ENCODE data around the gene SPATA24. TPM values are rescaled to one million over a fixed set of nuclear protein-coding genes. Genes with fewer than 3 reads are reported as not detected.

Gene SPATA24
- polyA plus RNA-seq, 2 of the 4 experiments (the other 2 are of a cell fraction) = 5.7 to 6.9 TPM

DNA sequence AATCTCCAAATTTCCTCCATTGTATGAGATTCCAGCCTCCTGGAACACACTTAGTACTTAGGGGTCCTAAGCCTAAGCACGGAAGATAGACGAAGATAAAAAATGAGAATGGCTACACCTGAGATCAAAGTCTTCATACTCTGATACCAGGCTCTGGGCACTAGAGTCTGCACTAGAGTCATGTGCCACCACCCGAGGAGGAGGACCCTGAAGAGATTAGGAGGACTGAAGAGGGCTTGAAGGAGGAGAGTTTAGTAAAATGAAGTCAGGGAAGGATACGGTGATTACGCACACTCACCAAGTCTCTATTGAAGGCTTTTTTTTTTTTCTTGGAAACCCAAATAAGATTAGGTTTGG is 573 bp upstream of the SPATA24 start:
- TF ChIP-seq KDM5A (IDR thresholded peaks at IDR 0.05) (no peak), ZC3H11A (IDR thresholded peaks at IDR 0.05) (no peak), FOXS1 (CRISPR knock-in tag; IDR thresholded peaks at IDR 0.05) (no peak), ELK1 (IDR thresholded peaks at IDR 0.05; ENCODE audit: low read depth, low read length) (no peak), ZSCAN20 (CRISPR knock-in tag; IDR thresholded peaks at IDR 0.05) (no peak), ZFP36 (IDR thresholded peaks at IDR 0.05; ENCODE audit: borderline replicate concordance, partially characterized antibody) (no peak), HES2 (IDR thresholded peaks at IDR 0.05) (no peak)
- DNase-seq (ENCODE audit: low read depth in 1 of 2, low spot score in 1 of 2) (no peak), FAIRE-seq (no peak), ATAC-seq (no peak; a peak in 1 of 6 replicates)
- peak overlapping the region; percentile 71 for H3K4me2 ChIP-seq
- ChIA-PET CTCF (interaction anchor here (6.1 kb wide), 1 partner anchor 18 kb away, joined by 48 read pairs; no protein-coding TSS in a partner anchor), POLR2A (interaction anchor here (1.0 kb wide), 1 partner anchor 110 kb away, joined by 5 read pairs; no protein-coding TSS in a partner anchor)
- H3K4me1 ChIP-seq = peaks cover 12% of the 10 kb centered on the region
- WGBS (ENCODE audit: missing lambda C conversion rate) = 75% methylated on average over 5 of the region's 5 CpGs
- H3K27ac ChIP-seq = peak overlapping the region; percentile 86 to 91
- no peaks in the 10 kb centered on the region for H3K9me3 ChIP-seq
- H3K4me3 ChIP-seq = peak overlapping the region; percentile 45

DNA sequence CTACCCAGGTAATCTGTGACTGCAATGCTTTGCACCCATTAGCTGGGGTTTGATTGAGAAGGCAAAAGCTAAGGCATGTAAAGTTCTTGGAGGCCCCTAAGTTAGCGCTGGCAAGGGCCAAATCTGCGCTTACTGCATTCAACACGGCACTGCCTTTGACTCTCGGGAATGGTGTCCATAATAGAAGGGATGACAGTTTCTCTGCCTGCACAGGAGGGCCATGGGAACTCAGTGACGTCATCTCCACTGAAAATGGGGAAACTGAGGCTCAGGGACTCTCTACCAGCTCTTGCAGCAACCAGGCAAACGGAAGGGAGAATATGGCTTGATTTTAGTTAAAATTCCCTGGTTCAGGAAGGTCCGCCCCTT is 487 bp downstream of the SPATA24 start:
- H3K4me2 ChIP-seq = peak overlapping the region; percentile 71
- DNase-seq (ENCODE audit: low read depth in 1 of 2, low spot score in 1 of 2) (no peak), FAIRE-seq (no peak), ATAC-seq (peak; percentile 28 to 37)
- H3K4me1 ChIP-seq = peaks cover 12% of the 10 kb centered on the region
- WGBS (ENCODE audit: missing lambda C conversion rate) = 35% methylated on average over 7 of the region's 7 CpGs
- ChIA-PET CTCF (interaction anchor here (1.1 to 6.1 kb wide), 3 partner anchors 12 to 62 kb away, joined by 3 to 48 read pairs (median 16); partner anchors contain the start of gene PAIP2), POLR2A (interaction anchor here (1.0 kb wide), 2 partner anchors 36 to 109 kb away, joined by 4 to 5 read pairs; partner anchors contain the start of gene DNAJC18)
- peak overlapping the region; percentile 45 for H3K4me3 ChIP-seq
- peak overlapping the region; percentile 86 to 91 for H3K27ac ChIP-seq
- no peaks in the 10 kb centered on the region for H3K9me3 ChIP-seq
- no peak for TF ChIP-seq HEYL (CRISPR knock-in tag; IDR thresholded peaks at IDR 0.05)
- TF ChIP-seq CBX8 (IDR thresholded peaks at IDR 0.05) = no peak
- no peak for TF ChIP-seq MAZ (IDR thresholded peaks at IDR 0.05; ENCODE audit: borderline replicate concordance, low read depth, low read length)
- TF ChIP-seq NFE2L2 (conservative IDR thresholded peaks at IDR 0.05; ENCODE audit: low read length) = no peak
- TF ChIP-seq E2F6 (IDR thresholded peaks at IDR 0.05; ENCODE audit: borderline replicate concordance, low read depth) = no peak
- TF ChIP-seq ZC3H11A (IDR thresholded peaks at IDR 0.05) = no peak
- no peak for TF ChIP-seq CHD2 (IDR thresholded peaks at IDR 0.05; ENCODE audit: low read length, partially characterized antibody)
- TF ChIP-seq GATA3 (IDR thresholded peaks at IDR 0.05; ENCODE audit: borderline replicate concordance) = no peak
- TF ChIP-seq JUN (IDR thresholded peaks at IDR 0.05) = no peak
- no peak for TF ChIP-seq EP300 (IDR thresholded peaks at IDR 0.05)
- TF ChIP-seq, protein P1, sequence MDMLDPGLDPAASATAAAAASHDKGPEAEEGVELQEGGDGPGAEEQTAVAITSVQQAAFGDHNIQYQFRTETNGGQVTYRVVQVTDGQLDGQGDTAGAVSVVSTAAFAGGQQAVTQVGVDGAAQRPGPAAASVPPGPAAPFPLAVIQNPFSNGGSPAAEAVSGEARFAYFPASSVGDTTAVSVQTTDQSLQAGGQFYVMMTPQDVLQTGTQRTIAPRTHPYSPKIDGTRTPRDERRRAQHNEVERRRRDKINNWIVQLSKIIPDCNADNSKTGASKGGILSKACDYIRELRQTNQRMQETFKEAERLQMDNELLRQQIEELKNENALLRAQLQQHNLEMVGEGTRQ (IDR thresholded peaks at IDR 0.05) = no peak
- TF ChIP-seq ESRRA (IDR thresholded peaks at IDR 0.05; ENCODE audit: borderline replicate concordance, low read length) = no peak
- TF ChIP-seq, protein P2, sequence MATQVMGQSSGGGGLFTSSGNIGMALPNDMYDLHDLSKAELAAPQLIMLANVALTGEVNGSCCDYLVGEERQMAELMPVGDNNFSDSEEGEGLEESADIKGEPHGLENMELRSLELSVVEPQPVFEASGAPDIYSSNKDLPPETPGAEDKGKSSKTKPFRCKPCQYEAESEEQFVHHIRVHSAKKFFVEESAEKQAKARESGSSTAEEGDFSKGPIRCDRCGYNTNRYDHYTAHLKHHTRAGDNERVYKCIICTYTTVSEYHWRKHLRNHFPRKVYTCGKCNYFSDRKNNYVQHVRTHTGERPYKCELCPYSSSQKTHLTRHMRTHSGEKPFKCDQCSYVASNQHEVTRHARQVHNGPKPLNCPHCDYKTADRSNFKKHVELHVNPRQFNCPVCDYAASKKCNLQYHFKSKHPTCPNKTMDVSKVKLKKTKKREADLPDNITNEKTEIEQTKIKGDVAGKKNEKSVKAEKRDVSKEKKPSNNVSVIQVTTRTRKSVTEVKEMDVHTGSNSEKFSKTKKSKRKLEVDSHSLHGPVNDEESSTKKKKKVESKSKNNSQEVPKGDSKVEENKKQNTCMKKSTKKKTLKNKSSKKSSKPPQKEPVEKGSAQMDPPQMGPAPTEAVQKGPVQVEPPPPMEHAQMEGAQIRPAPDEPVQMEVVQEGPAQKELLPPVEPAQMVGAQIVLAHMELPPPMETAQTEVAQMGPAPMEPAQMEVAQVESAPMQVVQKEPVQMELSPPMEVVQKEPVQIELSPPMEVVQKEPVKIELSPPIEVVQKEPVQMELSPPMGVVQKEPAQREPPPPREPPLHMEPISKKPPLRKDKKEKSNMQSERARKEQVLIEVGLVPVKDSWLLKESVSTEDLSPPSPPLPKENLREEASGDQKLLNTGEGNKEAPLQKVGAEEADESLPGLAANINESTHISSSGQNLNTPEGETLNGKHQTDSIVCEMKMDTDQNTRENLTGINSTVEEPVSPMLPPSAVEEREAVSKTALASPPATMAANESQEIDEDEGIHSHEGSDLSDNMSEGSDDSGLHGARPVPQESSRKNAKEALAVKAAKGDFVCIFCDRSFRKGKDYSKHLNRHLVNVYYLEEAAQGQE (IDR thresholded peaks at IDR 0.05) = no peak
- no peak for TF ChIP-seq ZSCAN20 (CRISPR knock-in tag; IDR thresholded peaks at IDR 0.05)
- TF ChIP-seq HMGXB4 (CRISPR knock-in tag; IDR thresholded peaks at IDR 0.05; ENCODE audit: borderline replicate concordance) = no peak
